Thyroid gland (tissue), 4 donors: ENCODE results near the gene CCR7. TPM values are rescaled to one million over a fixed set of nuclear protein-coding genes. Genes with fewer than 3 reads are reported as not detected.

Experiments
- DNase-seq, 2 donors: peaks; one replicate each; pipeline ENCODE4 v3.0.0-alpha.2; 2019
- H3K27ac ChIP-seq, 3 donors: fragments of 200-600 bp; sonication (generic); 1 replicate in 2 of 3; 2 replicates in 1 of 3; pipeline ENCODE4 v1.5.1; 2016 to 2019; ENCODE audit warnings: mild to moderate bottlenecking in 1 of 3, moderate library complexity in 1 of 3
- H3K27me3 ChIP-seq: fragments of 200-600 bp; sonication (generic); one replicate; pipeline ENCODE4 v1.5.1; 2019
- H3K36me3 ChIP-seq, 2 donors: fragments of 200-600 bp; sonication (generic); one replicate each; pipeline ENCODE4 v1.5.1; 2016 to 2019
- H3K4me1 ChIP-seq, 2 donors: fragments of 200-600 bp; sonication (generic); one replicate each; pipeline ENCODE4 v1.5.1; 2017 to 2019
- H3K4me3 ChIP-seq, 3 donors: fragments of 200-600 bp; sonication (generic); replicated peaks in 1 of 3; 1 replicate in 2 of 3; 2 replicates in 1 of 3; pipeline ENCODE4 v1.5.1; 2016; ENCODE audit warnings: mild to moderate bottlenecking in 1 of 3
- H3K9me3 ChIP-seq: fragments of 200-600 bp; sonication (generic); one replicate; pipeline ENCODE4 v1.5.1; 2017
- POLR2A ChIP-seq, 2 donors: fragments of 450-650 bp; IDR thresholded peaks; one replicate each; pipeline ENCODE4 v1.6.1; 2017; ENCODE audit warnings: antibody characterized with exemption in 2 of 2, mild to moderate bottlenecking in 2 of 2, moderate library complexity in 1 of 2
- WGBS, 2 donors: methylation state at CpG; one replicate each; pipeline ENCODE4 v1.1.5; 2017; 5-methylcytosine and 5-hydroxymethylcytosine counted together
- intact Hi-C: fragments of 100-400 bp; cut with DNase I; formaldehyde crosslinking; loops from one replicate; pipeline ENCODE4 v1.15.1; 2023
- total RNA-seq, 4 donors: library from RNA; depleted of rRNA; stranded (reverse); fragments of >200 nt; gene quantifications; one replicate each; pipeline ENCODE4 v1.2.3, GENCODE V29; 2016
- TF ChIP-seq, protein P1 (sequence below), 6 experiments: fragments of 200-600 bp in 3 of 6; fragments of 450-650 bp in 3 of 6; sonication (generic) in 3 of 6; IDR thresholded peaks; one replicate each; pipeline ENCODE4 v1.5.1; 2016 to 2019; ENCODE audit warnings: antibody characterized with exemption in 6 of 6, mild to moderate bottlenecking in 2 of 6, inconsistent platforms in 1 of 6, moderate library complexity in 1 of 6

Gene CCR7
- total RNA-seq, 4 donors from 2014 or later, result 0.27 to 1.6 (median 0.93) TPM; not detected in 1

DNA sequence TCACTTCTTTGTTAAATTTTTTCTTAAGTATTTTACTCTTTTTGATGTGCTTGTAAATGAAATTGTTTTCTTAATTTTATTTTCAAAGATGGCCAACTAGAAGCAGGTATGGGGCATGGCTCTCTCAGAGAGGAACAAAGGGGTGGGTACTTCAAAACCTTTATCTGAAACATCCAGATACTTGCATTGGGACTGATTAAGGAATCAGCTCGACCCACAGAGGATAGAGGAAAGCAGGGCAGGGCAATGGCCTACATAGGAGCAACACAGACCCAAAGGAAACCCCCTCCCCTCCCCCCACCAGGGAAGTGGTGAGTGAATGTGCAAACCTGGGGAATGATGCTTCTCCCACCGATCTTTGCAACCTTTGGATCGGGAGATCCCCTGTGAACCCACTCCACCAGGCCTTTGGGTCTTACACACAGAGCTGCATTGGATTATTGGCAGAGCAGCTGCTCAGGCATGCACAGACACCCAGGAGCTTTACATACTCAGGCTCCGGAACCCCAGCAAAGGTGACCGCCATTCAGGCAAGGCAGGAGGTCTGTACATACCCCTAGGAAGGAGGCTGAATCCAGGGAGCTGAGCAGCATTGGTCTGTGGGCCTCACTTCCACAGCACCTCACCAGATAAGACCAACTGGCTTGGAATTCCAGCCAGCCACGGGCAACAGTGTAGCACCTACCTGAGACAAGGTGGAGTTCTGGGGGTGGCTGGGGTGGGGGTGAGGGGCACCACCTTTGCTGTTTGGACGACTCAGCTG, 3.0 kb upstream of the CCR7 start:
- intact Hi-C loops, result no loop called here
- peaks cover 0 to 9% of the 10 kb centered on the region in 2 donors for H3K4me1 ChIP-seq
- no peaks in the 10 kb centered on the region for H3K9me3 ChIP-seq
- WGBS, 2 donors, result 77 to 95% methylated on average over 4 to 5 of the region's 7 CpGs
- no peaks in the 10 kb centered on the region for H3K36me3 ChIP-seq
- TF ChIP-seq POLR2A (IDR thresholded peaks at IDR 0.05), result no peak
- TF ChIP-seq, protein P1, sequence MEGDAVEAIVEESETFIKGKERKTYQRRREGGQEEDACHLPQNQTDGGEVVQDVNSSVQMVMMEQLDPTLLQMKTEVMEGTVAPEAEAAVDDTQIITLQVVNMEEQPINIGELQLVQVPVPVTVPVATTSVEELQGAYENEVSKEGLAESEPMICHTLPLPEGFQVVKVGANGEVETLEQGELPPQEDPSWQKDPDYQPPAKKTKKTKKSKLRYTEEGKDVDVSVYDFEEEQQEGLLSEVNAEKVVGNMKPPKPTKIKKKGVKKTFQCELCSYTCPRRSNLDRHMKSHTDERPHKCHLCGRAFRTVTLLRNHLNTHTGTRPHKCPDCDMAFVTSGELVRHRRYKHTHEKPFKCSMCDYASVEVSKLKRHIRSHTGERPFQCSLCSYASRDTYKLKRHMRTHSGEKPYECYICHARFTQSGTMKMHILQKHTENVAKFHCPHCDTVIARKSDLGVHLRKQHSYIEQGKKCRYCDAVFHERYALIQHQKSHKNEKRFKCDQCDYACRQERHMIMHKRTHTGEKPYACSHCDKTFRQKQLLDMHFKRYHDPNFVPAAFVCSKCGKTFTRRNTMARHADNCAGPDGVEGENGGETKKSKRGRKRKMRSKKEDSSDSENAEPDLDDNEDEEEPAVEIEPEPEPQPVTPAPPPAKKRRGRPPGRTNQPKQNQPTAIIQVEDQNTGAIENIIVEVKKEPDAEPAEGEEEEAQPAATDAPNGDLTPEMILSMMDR (IDR thresholded peaks at IDR 0.05), result no peak
- H3K27ac ChIP-seq, result no peak overlapping the region
- H3K4me3 ChIP-seq, result no peak overlapping the region
- no peaks in the 10 kb centered on the region for H3K27me3 ChIP-seq
- no peak for DNase-seq

DNA sequence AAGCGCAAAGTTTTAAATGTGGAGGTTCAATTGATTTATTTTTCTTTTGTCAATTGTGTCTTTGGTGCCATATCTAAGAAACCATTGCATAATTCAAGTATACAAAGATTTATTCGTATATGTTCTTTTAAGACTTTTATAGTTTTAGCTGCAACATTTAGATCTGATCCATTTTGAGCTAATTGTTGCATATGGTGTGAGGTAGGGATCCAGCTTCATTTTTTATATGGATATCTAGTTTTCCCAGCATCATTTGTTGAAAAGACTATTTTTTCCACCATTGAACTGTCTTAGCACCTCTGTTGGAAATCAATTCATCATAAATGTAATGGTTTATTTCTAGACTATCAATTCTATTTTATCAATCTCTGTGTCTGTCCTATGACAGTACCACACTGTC, 2.1 kb upstream of the CCR7 start:
- Histone ChIP-seq H3K4me3 (no peak overlapping the region), H3K9me3 (no peaks in the 10 kb centered on the region), H3K27me3 (no peaks in the 10 kb centered on the region), H3K4me1 (peaks cover 0 to 9% of the 10 kb centered on the region in 2 donors), H3K36me3 (no peaks in the 10 kb centered on the region), H3K27ac (no peak overlapping the region)
- TF ChIP-seq POLR2A (IDR thresholded peaks at IDR 0.05), result no peak
- TF ChIP-seq, protein P1 (IDR thresholded peaks at IDR 0.05), result no peak
- WGBS, 2 donors, result 96 to 99% methylated on average over 2 of the region's 2 CpGs
- no peak for DNase-seq
- intact Hi-C loops, result no loop called here

DNA sequence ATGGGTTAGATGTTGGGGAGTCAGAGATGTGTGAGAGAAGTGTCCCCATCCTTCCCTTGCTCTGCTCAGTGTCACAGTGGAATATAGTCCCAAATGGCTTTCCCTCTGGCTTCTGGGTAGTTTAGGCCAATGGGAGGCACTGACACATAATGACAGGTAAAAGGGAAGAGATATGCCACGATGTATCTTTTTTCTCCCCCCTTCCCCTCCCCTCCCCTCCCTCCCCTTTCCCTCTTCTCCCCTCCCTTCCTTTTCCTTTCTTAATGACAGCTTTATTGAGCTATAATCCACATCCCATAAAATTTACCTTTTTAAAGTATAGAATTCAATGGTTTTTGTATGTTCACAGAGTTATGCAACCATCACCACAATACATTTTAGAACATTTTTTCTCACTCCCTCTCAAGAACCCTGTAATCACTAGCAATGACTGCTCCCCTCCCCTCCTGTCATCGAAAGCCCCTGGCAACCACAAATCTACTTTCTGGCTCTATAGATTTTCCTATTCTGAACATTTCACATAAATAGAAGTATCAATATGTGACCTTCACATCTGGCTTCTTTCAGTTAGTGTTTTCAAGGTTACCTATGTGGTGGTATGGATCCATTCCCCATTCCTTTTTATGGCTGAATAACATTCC, 617 bp upstream of the CCR7 start:
- H3K36me3 ChIP-seq, result no peaks in the 10 kb centered on the region
- no peak for TF ChIP-seq POLR2A (IDR thresholded peaks at IDR 0.05)
- TF ChIP-seq, protein P1 (IDR thresholded peaks at IDR 0.05), result no peak
- H3K9me3 ChIP-seq, result no peaks in the 10 kb centered on the region
- peaks cover 3 to 16% of the 10 kb centered on the region in 2 donors for H3K4me1 ChIP-seq
- no peak for DNase-seq
- intact Hi-C loops, result no loop called here
- no peak overlapping the region for H3K4me3 ChIP-seq
- no peak overlapping the region for H3K27ac ChIP-seq
- H3K27me3 ChIP-seq, result no peaks in the 10 kb centered on the region
- WGBS, 2 donors, result 57 to 62% methylated on average over 2 of the region's 2 CpGs

DNA sequence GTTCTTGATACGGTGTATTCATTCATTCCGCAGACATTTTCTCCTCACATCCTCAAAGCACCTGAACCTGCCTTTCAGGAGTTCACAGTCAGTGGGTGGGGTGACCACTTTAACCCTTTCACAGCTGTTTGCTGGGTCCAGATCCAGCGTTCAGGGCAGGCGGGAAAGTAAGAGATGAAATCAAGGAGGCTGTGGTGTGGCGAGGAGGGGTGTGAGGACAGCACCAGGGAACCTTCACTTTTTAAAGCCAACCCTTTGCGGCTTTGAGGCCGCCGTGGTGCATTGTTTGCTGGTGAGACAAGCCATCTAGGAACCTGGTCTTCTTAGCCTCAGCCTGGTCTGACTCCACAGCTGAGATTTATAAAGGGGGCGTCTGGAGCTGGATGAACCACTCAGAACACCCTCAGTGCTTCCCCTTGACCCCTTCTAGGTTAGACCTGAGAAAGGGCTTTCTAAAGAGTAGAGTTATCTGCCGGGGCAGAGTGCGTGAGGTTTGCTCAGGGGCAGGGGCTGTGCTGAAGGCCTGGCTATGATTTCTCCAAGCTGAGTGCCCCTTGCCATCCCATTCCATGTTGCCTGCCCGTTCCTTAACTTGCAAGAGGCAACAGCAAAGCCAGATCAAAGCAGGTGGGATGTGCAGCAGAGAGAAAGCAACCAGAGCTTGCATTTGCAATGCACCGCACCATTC, 933 bp downstream of the CCR7 start:
- intact Hi-C loops, result no loop called here
- WGBS, 2 donors, result 89 to 90% methylated on average over 13 of the region's 13 CpGs
- no peak overlapping the region for H3K27ac ChIP-seq
- H3K27me3 ChIP-seq, result no peaks in the 10 kb centered on the region
- peaks cover 11 to 31% of the 10 kb centered on the region in 2 donors for H3K4me1 ChIP-seq
- TF ChIP-seq, protein P1 (IDR thresholded peaks at IDR 0.05), result no peak
- TF ChIP-seq POLR2A (IDR thresholded peaks at IDR 0.05), result no peak
- H3K4me3 ChIP-seq, result no peak overlapping the region
- no peaks in the 10 kb centered on the region for H3K36me3 ChIP-seq
- no peaks in the 10 kb centered on the region for H3K9me3 ChIP-seq
- no peak for DNase-seq
